ENCODE measurements around the gene ZNF276.
"Not testable (repeated sequence)": the region's sequence is repeated elsewhere in the genome, so short reads cannot be mapped to it uniquely, and the experiment has no call there.

Gene ZNF276

DNA sequence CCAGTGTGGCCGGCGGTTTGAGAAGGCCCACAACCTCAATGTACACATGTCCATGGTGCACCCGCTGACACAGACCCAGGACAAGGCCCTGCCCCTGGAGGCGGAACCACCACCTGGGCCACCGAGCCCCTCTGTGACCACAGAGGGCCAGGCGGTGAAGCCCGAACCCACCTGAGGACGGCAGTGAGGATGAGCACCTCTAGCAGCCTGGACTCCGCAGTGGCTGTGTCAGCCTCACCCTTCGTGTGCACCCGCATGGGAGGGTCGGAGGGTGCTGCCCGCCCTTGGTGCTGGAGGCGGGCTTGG lies 16.7 kb downstream of the ZNF276 start:
- no peak for DNase-seq

DNA sequence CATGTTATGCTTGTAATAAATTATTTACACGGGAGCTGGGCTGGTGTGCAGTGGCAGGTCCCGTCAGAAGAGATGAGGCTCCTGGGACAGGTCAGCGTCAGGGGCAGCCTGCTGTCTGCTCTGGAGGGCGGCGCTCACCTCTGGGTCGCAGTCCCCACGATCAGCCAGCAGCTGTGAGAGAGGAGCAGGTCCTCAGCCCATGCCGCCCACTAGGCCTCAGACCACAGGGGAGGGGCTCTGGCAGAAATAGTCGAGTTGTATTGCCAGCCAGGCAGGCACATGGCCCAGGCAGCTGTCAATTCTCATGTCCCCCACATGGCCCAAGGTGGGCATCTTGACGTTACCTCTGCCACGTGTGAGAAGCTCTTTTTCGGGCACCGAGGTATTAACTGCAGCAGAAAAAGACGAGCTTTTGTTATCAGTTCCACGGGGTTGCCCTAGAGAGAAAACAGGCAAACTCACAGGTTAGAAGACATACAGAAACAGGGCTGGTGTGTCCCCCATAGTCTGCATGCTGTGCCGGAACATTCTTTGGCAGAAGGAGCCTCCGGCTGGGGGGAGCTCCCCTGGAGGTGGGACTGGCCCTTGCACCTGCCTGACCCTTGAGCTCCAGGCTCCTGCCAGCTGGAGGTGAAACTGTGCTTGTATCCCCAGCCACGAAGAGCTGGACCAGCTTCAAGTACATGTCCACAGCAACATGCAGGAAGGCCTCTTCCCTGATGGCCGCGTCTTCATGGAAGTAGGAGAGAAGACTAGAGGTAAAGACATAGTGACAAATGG lies 17.4 kb downstream of the ZNF276 start:
- DNase-seq = no peak

DNA sequence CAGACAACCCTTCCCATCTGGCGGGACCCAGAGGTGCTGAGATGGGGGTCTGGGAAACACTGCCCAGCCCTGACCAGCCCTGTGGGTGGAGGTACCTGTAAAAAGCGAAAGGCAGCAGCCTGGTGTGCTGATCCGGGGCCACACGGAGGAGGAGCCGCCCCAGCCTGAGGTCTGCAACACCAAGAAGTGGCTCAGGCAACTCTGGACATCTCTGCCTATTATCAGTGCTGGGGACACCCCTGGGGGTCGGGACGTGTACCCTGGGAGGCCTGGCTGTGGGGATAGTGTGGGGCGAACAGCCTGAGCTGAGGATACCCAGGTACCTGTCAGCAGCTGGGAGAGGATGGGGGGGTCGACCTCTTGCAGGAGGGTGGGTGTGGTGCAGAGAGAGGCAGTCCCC lies 18.0 kb downstream of the ZNF276 start:
- DNase-seq = no peak

DNA sequence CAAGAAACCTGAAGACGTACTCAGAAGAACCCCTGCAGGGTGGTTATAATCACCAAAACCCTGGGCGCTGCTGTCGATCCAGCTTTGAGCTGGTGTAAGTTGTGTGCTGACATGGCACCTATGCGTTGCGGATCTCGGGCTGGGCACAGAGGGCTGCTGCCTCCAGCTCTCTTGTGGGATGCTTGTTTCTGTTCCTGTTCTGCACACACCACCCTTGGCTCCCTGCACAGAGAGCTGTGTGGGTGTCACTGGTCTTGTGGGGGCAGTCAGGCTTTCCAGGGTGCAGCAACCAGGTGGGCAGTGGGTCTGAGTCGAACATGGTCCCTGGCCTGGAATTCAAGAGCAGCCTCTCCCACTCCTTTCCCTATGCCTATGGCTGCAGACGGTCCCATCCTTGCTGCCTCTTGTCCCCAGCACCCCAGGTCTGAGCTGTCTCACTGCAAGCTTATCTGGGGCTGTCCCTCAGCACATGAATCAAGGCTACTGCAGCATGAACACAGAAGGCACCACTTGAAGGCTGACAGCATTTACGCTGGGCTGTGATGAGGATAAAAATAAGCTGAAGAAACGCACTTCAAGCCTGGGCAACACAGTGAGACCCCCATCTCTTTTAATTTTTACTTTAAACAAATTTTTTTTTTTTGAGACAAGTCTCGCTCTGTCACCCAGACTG lies 20.1 kb downstream of the ZNF276 start:
- no peak for DNase-seq

DNA sequence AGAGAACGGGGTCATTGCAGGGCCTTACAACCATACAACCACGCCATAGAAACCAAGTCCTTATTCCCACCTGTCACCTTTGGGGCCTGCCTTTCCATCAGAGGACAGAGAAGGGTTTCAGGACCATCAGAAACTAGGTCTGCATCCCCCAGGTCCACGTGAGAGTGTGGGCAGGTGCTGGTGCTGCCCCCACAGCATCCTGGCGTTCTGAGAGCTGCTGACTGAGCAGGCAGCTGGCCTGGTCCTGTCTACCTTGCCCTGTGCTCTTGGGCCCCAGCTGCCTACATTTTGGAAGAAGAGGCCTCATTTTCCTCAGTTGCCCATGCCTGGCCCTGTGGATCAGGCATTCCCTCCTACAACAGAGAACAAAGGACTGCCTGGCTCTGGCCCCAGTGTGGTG lies 21.6 kb downstream of the ZNF276 start:
- no peak for DNase-seq

DNA sequence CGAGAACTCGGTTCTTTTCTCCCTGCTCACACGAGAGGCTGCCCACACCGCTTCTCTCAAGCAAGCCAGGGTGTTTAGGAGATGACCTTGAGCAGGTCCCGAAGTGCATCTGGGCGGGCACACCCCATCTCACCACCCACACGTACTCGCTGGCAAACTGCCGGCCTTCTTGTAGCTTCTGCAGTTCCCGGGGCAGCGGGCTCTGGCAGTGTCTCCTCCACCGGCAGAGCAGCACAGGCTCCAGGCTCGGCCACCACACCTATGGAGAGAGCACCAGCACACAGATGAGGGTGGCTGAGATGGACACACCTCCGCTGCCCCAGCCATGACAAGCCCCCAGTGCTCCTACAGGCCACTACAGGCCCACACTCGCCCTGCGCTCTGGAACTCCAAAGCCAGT lies 23.5 kb downstream of the ZNF276 start:
- no peak for DNase-seq

DNA sequence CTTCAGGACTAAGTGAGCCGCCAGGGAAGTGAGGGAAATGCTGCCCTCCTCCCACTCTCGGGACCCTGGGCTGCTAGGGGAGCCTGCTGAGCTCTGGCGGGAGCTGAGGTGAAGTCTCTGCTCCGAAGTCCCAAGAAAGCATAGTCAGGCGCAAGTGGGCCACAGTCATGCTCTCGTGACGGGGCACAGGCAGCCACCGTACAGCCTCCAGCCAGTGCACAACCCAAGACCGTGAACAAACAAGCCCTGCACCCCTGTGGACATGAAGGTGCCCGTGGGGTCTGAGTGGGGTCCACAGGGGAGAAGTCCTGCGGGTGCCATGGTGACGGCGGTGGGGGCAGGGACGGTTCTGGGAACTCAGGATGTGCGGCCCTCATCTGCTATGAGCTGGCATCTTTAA lies 24.7 kb downstream of the ZNF276 start:
- DNase-seq = no peak

DNA sequence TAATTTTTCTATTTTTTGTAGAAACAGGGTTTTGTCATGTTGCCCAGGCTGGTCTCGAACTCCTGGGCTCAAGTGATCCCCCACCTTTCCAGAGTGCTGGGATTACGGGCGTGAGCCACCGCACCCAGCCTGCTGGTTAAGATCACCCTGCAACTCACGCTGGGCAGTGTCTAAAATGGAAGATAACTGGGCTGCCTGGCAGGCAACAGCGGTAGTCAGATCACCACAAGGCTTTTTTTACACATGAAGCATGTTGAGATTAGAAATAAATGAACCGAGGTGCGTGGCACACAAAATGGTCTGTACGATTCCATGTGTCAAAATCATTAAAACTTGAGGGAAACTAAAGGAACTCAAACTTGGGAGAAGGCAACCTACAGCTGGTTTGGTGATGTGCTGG lies 26.7 kb downstream of the ZNF276 start:
- no peak for DNase-seq

DNA sequence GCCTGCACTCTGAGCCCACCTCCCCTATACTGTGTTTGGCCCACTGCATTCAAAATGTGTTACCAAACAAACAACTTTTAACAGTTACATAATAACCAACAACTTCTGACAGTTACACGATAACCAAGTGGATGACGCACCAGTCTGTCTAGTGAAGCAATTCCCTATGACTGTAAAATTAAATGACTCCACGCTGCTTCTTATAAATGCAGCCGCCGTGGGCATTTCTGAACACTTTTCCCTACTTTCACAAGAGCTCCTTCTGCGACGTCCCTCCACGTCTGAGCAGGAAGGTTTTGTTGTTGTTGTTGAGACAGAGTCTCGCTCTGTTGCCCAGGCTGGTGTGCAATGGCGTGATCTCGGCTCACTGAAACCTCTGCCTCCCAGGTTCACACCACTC lies 27.6 kb downstream of the ZNF276 start:
- DNase-seq = no peak

DNA sequence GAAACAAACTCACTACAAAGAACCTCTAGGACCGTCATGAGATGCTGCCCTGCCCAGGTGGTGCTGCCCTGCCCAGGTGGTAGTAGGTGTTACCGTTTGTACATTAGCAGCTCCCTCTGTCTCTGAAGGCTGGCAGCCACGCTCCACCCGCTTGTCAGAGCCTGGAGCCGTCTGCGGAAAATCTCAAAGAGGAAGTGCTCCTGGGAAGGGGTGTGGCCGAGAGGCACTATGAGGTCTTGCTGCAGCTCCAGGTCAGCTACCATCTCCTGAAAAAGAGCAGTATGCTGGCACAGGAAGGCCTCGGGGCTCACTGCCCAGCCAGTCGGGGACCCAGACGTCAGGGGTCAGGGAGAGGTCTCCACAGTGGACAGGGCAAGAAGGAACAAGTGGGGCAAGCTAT lies 28.3 kb downstream of the ZNF276 start:
- DNase-seq = no peak

DNA sequence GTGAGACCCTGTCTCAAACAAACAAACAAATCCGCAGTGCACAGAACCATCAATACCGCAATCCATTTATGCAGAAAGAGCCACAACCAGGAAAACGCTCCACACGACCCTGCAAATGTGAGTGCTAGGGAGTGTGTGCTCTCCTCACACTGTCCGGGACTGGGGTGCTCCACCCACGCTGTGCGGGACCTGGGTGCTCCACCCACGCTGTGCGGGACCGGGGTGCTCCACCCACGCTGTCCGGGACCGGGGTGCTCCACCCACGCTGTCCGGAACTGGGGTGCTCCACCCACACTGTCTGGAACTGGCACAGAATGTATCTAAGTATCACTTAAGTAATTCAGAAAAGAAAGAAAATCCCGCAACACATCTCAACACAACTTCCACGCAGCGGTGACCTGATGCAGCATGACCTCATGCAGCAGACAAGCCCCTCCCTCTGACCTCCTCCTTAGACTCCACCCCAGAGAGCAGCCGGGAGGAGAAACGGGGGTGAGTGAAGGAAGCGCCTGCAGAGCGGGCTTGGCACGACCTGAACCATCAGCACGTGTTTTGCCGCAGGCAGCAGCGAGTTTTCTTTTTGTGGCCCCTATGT lies 38.5 kb downstream of the ZNF276 start:
- DNase-seq = no peak

DNA sequence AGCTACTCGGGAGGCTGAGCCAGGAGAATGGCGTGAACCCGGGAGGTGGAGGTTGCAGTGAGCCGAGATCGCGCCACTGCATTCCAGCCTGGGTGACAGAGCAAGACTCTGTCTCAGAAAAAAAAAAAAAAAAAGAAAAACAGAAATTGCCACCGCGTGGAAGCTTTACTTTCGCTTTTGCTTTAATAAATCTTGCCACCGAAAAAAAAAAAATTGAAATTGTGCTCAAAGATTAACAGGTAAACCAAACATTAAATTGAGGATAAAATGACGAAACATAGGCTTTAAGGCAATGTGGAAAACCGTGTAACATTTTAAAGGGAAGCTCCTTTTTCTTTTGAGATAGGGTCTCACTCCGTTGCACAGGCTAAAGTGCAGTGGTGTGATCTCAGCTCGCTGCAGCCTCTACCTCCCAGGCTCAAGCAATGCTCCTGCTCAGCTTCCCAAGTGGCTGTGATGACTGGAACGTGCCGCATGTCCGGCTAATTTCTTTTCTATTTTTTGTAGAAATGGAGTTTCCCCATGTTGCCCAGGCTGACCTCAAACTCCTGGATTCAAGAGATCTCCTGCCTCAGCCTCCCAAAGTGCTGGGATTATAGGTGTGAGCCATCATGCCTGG lies 40.1 kb downstream of the ZNF276 start:
- DNase-seq = no peak

DNA sequence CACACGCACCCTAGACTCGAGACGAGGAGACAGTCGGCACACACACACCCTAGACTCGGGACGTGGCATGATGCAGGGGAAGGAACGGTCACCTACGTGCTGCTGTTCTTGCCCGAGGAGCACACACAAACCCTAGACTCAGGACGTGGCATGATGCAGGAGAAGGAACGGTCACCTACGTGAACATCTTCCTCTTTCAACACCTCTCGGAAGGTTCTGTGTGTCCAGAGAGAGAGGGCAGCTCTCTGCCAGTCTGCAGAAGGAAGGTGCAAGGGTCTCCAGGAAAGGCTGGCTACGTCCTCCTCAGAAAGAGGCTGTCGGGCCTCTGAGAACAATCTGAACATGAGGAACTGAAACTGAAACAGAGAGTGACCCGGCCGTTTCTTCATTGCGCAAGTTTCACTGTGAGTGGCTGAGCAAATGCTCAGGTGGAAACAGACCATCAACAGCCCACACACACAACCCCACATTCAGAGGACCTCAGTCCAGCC lies 43.4 kb downstream of the ZNF276 start:
- no peak for DNase-seq

DNA sequence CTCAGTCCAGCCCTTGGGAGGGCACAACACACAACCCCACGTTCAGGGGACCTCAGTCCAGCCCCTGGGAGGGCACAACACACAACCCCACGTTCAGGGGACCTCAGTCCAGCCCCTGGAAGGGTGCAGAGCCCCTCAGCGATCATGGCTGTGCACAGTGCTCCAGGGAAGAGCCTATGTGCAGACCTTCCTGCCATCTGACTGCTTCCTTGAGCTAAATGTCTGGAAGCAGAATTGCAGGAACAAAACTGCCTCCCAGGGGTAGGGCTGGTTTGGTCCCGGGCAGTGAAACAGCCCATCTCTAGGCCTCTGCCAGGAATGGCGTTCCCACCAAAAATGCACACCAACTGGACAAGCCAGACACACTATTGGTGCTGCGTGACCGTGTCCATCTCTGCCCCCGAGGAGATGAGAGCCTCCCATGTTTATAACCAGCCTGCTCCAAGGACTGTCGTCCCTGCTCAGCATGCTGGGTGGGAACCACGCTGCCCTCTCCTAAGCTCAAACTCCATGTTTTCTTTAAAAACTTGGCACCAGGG lies 44.0 kb downstream of the ZNF276 start:
- no peak for DNase-seq

DNA sequence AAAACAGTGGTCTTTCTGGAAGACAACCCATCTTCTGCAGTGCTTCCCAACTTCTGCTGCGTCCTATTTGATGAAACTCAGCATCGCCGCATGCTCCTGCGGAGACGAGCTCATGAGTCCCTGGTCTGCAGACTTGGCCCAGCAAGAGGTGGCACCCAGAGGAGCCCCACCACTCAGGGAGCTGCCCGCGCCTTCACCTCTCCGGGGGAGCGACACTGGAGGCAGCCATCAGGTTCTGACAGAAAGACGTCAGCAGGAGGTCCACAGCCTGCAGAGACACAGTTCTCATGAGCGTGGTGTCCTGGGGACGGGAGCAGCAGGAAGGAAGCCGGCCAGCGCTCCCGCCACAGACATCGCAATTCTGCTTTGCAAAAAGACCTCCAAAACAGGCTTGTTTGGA lies 49.0 kb downstream of the ZNF276 start:
- DNase-seq = no peak

DNA sequence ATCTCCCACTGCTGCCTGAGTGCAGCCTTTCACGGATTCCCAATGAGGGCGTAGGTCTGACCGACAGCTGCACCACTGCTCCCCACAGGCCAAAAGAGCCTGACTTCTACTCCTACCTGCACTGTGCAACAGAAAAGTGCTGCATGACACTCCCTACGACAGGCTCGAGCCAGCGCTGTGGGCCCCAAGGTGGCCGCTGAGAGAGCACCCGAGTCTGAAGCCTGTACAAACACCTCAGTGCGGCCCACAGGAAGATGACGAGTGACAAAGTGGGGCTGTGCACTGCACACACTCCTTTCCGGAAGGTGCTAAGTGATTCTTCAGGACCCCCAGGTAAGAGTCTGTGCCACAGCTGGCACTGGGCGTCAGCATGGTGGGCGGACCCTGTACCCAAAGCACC lies 53.9 kb downstream of the ZNF276 start:
- DNase-seq = no peak

DNA sequence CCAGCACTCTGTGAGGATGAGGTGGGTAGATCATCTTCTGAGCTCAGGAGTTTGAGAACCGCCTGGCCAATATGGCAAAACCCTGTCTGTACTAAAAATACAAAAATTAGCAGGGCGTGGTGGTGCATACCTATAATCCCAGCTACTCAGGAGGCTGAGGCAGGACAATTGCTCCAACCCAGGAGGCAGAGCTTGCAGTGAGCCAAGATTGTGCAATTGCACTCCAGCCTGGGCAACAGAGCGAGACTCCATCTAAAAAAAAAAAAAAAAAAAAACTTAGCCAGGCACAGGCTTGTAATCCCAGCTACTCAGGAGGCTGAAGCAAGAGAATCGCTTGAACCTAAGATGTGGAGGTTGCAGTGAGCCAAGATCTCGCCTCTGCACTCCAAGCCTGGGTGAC lies 56.9 kb downstream of the ZNF276 start:
- not testable (repeated sequence) for DNase-seq

DNA sequence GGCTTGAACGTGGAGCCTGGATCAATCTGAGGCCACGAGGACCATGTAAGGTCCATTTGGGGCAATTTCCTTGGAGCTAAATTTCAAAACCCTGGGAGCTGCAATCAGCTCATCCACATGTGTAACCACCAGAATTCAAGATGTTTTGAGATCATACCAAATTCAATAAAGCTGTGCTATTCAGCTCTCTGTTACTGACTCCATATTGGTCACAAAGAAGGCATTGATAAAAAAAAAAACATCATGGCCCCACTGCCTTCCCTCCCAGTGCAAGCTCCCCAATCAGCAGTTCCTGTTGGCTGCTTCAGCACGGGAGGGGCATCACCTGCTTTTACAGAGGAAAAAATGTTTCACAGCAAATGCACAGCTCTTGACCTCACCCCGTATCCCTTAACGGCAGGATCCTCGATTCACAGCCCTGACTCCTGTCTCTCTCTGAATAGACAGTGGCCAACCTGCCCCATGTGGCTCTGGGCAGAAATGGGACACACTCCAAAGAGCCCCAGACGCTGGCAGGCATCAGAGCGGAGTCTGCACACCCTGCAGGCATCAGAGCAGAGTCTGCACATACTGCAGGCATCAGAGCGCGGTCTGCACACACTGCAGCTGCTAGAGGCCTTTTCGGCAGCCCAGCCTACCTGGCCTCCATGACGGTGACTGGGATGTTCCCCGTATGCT lies 58.0 kb downstream of the ZNF276 start:
- DNase-seq = no peak

DNA sequence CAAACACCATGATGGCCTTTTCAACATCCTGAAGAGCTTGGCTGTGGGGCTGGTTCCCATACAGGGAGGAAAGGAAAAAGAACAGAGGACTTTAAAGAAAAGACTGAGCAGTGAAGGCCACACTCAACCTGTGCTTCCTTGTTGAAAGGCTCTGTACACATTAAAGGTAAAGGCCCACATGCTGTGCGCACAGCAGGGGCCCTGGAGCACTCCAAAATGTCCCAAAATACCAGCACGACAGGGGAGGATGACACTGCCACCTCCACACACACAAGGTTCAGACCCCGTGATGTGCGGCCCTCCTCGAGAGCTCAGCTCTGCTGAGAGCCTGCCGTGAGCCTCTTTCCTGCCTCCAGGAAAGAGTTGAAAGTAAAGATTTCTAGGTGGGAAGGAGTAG lies 58.6 kb downstream of the ZNF276 start:
- no peak for DNase-seq

DNA sequence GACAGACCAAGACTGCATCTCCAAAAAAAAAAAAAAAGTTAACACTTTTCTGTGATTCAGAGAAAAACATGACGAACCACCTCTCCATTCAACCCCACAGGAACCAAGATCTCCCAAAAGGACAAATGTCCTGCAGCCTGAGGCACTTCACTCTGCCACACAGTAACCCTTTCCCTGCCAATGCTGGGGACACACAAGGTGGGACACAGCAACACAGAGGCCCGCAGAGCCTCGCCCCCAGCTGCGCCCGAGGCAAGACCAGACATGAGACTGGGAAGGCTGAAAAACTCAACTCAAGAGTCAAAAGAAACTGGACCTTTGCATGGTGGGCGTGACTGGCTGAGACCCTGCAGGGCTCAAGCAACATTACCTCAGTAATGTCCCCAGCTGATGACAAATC lies 61.2 kb downstream of the ZNF276 start:
- no peak for DNase-seq

DNA sequence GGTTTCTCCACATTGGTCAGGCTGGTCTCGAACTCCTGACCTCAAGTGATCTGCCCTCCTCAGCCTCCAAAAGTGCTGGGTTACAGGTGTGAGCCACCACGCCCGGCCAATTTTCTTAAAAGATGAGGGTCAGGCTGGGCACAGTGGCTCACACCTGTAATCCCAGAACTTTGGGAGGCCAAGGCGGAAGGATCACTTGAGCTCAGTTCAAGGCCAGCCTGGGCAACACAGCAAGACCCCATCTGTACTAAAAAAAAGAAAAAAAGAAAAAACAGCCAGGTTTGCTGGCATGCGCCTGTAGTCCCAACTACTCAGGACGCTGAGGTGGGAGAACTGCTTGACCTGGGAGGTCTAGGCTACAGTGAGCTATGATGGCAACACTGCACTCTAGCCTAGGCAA lies 62.6 kb downstream of the ZNF276 start:
- not testable (repeated sequence) for DNase-seq

DNA sequence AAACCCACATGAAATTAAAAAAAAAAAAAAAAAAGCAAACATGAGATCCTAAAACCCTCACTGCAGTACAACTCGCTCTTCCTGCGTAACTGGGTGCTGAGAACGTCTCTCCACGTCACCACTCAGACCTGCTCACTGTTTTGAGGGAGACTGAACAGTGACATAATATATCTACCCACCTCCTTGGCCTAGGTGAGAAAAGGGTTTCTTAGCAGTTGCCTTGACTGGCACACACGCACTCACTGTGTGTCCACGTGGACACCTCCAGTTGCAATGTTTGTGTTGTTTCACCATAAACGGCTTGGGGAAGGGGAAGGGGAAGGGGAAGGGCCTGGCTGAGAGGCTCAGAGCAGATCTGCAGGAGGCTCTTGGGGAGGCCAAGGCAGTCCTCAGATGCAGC lies 63.1 kb downstream of the ZNF276 start:
- DNase-seq = no peak

DNA sequence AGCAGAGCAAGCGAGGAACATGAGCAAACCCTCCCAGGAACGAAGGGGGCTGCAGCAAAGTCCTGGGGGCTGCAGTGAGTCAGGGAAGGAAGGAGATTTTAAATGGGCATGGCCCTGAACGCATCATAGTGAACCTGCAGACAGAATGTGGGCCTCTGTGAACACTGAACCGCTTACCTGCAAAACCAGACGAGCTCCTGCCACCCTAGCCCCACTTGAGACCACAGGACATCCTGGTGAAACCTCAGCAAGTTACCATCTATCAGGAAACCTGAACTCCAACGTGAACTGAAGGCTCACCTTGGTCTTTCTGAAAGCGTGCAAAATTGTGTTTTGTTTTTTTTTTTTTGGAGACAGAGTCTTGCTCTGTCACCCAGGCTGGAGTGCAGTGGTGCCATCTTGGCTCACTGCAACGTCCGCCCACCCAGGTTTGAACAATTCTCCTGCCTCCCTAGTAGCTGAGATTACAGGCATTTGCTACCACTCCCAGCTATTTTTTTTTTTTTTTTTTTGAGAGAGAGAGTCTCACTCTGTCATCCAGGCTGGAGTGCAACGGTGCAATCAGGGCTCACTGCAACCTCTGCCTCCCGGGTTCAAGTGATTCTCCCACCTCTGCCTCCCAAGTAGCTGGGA lies 64.3 kb downstream of the ZNF276 start:
- DNase-seq = no peak

Data from fibroblast of upper back skin (primary cell).